ENCODE results near the gene MASP2.
A peak's percentile ranks its signal among the peaks of the same experiment; 100 is the strongest.

The MASP2 gene

DNA sequence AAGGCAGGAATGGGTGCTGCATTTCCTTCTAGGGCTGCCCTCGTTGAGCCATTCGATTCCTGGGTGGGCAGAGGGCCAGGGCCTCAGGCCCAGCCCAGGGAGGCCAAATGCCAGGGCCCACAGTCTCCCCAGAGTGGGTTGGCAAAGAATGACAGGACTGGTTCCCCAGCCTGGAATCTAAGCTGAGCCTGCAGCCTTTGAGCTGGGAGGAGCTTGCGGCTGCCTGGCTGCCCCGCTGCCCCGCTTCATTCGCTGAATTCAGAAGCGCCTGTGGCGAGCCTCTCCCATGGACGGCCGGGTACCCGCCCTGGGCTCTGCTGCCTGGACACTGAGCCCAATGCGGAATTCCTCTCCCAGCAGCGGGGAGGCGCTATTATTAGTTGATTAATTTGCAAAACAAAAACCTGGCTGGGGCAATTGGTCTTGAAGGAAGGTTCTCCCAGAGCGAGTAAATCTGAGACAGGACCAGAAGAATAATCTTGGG, 66.9 kb downstream of the MASP2 start:
- peak; percentile 74 for TF ChIP-seq NFIC (IDR thresholded peaks at IDR 0.05)
- peak; percentile 66 for TF ChIP-seq TEAD4 (IDR thresholded peaks at IDR 0.05)
- TF ChIP-seq RAD21 (IDR thresholded peaks at IDR 0.05; ENCODE audit: low read depth): peak; percentile 20; the same call in 1 of the 2 replicates
- TF ChIP-seq TCF12 (IDR thresholded peaks at IDR 0.05; ENCODE audit: low read depth): peak; percentile 34; the same call in 1 of the 2 replicates
- 0 out of 2 replicates have a peak, but pooled peaks have one; percentile 11 for TF ChIP-seq EP300 (IDR thresholded peaks at IDR 0.05; ENCODE audit: borderline replicate concordance)
- TF ChIP-seq ZBTB7A (IDR thresholded peaks at IDR 0.05; ENCODE audit: low read depth): no peak
- no peak for TF ChIP-seq CREB1 (IDR thresholded peaks at IDR 0.05; ENCODE audit: low read depth)
- TF ChIP-seq FOXM1 (IDR thresholded peaks at IDR 0.05; ENCODE audit: borderline replicate concordance, low read depth): no peak
- TF ChIP-seq TAF1 (IDR thresholded peaks at IDR 0.05; ENCODE audit: low read depth): no peak

DNA sequence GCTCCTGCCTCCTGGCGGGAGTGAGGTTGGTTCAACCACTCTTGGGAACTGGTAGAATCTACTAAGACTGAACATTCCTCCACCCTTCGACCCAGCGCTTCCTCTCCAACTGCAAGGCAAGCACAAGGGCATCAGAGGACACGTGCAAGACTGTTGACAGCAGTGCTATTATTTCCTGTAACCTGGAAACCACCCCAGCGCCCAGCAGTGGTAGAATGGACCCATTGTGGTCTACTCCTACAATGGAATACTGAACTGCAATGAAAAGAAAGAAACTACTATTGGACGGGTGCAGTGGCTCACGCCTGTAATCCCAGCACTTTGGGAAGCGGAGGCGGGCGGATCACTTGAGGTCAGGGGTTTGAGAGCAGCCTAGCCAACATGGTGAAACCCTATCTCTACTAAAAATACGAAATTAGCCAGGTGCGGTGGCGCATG, 67.5 kb downstream of the MASP2 start:
- no peak for TF ChIP-seq CEBPB (IDR thresholded peaks at IDR 0.05)

DNA sequence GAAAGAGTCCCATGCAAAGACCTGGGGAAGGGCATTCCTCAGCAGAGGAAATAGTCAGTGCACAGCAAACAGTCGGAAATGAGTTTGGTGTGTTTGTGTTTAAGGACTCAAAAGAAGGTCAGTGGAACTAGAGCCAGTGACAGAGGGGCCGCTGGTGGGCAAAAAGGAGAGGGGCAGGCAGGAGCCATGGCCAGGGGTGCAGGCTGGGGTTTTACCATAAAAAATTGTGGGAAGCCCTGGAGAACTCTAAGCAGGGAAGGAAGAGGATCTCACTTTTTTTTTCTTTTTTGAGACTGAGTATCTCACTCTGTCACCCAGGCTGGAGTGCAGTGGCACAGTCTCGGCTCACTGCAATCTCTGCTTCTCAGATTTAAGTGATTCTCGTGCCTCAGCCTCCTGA, 68.3 kb downstream of the MASP2 start:
- TF ChIP-seq FOXM1 (IDR thresholded peaks at IDR 0.05; ENCODE audit: borderline replicate concordance, low read depth) (no peak), EGR1 (IDR thresholded peaks at IDR 0.05) (no peak), TEAD4 (IDR thresholded peaks at IDR 0.05) (no peak), RAD21 (IDR thresholded peaks at IDR 0.05; ENCODE audit: low read depth) (no peak), TAF1 (IDR thresholded peaks at IDR 0.05; ENCODE audit: low read depth) (no peak), ZBTB7A (IDR thresholded peaks at IDR 0.05; ENCODE audit: low read depth) (no peak), CEBPB (IDR thresholded peaks at IDR 0.05) (no peak)
- TF ChIP-seq, protein P1, sequence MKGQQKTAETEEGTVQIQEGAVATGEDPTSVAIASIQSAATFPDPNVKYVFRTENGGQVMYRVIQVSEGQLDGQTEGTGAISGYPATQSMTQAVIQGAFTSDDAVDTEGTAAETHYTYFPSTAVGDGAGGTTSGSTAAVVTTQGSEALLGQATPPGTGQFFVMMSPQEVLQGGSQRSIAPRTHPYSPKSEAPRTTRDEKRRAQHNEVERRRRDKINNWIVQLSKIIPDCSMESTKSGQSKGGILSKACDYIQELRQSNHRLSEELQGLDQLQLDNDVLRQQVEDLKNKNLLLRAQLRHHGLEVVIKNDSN (IDR thresholded peaks at IDR 0.05): no peak
- TF ChIP-seq, protein P2, sequence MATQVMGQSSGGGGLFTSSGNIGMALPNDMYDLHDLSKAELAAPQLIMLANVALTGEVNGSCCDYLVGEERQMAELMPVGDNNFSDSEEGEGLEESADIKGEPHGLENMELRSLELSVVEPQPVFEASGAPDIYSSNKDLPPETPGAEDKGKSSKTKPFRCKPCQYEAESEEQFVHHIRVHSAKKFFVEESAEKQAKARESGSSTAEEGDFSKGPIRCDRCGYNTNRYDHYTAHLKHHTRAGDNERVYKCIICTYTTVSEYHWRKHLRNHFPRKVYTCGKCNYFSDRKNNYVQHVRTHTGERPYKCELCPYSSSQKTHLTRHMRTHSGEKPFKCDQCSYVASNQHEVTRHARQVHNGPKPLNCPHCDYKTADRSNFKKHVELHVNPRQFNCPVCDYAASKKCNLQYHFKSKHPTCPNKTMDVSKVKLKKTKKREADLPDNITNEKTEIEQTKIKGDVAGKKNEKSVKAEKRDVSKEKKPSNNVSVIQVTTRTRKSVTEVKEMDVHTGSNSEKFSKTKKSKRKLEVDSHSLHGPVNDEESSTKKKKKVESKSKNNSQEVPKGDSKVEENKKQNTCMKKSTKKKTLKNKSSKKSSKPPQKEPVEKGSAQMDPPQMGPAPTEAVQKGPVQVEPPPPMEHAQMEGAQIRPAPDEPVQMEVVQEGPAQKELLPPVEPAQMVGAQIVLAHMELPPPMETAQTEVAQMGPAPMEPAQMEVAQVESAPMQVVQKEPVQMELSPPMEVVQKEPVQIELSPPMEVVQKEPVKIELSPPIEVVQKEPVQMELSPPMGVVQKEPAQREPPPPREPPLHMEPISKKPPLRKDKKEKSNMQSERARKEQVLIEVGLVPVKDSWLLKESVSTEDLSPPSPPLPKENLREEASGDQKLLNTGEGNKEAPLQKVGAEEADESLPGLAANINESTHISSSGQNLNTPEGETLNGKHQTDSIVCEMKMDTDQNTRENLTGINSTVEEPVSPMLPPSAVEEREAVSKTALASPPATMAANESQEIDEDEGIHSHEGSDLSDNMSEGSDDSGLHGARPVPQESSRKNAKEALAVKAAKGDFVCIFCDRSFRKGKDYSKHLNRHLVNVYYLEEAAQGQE (IDR thresholded peaks at IDR 0.05; ENCODE audit: low read depth): no peak
- TF ChIP-seq, protein P3, sequence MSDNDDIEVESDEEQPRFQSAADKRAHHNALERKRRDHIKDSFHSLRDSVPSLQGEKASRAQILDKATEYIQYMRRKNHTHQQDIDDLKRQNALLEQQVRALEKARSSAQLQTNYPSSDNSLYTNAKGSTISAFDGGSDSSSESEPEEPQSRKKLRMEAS (IDR thresholded peaks at IDR 0.05): no peak

Data from Ishikawa (cell line).